Measurements from ENCODE around the gene KLF16.
A peak's percentile ranks its signal among the peaks of the same experiment; 100 is the strongest.

Gene KLF16

GRCh38 chr19:1839658-1840540 lies 23.5 kb downstream of the KLF16 start:
- no peak for DNase-seq

GRCh38 chr19:1837625-1838105 lies 25.7 kb downstream of the KLF16 start:
- peak; percentile 32 to 33 for DNase-seq

- DNase-seq: no peak
These were observed 26.2 kb downstream of the KLF16 start for GRCh38 chr19:1837222-1837565.

- DNase-seq: no peak
These were observed 26.7 kb downstream of the KLF16 start for GRCh38 chr19:1836458-1837221.

GRCh38 chr19:1833540-1833939 lies 29.8 kb downstream of the KLF16 start:
- no peak for DNase-seq

GRCh38 chr19:1832046-1832663 lies 31.2 kb downstream of the KLF16 start:
- DNase-seq: no peak

- DNase-seq: no peak
These were observed 32.4 kb downstream of the KLF16 start for GRCh38 chr19:1830978-1831377.

GRCh38 chr19:1830568-1830967 lies 32.8 kb downstream of the KLF16 start:
- no peak for DNase-seq

- DNase-seq: no peak
These were observed 33.4 kb downstream of the KLF16 start for GRCh38 chr19:1829958-1830357.

- no peak for DNase-seq
These were observed 34.8 kb downstream of the KLF16 start for GRCh38 chr19:1828279-1829238.

- no peak for DNase-seq
These were observed 35.7 kb downstream of the KLF16 start for GRCh38 chr19:1827566-1828278.

- DNase-seq: no peak
These were observed 36.5 kb downstream of the KLF16 start for GRCh38 chr19:1826557-1827521.

GRCh38 chr19:1825909-1826556 lies 37.3 kb downstream of the KLF16 start:
- DNase-seq: peak; percentile 31 to 42

GRCh38 chr19:1824252-1824622 lies 39.1 kb downstream of the KLF16 start:
- DNase-seq: no peak

- no peak for DNase-seq
These were observed 39.7 kb downstream of the KLF16 start for GRCh38 chr19:1823539-1824251.

GRCh38 chr19:1823020-1823419 lies 40.4 kb downstream of the KLF16 start:
- no peak for DNase-seq

GRCh38 chr19:1822210-1822609 lies 41.2 kb downstream of the KLF16 start:
- DNase-seq: no peak

- no peak for DNase-seq
These were observed 43.8 kb downstream of the KLF16 start for GRCh38 chr19:1819341-1820255.
